K562 (cell line): Measurements from ENCODE around the gene LRRC1. TPM values are rescaled to one million over a fixed set of nuclear protein-coding genes. Genes with fewer than 3 reads are reported as not detected.

Experiments used
- ATAC-seq: fragments of 200-7000 bp; cut with Tn5 transposase; 3 replicates; pipeline ENCODE4 v1.9.1; 2020; ENCODE audit warnings: moderate library complexity
- BruUV-seq: library from RNA; stranded (reverse); fragments of 400-500 nt; replicated peaks from 2 replicates; lab custom pipeline; 2021; lab: Mats Ljungman, UMichigan
- CTCF ChIA-PET: fragments of 300-600 bp; formaldehyde crosslinking; extraction: SDS; loops from one replicate; lab custom pipeline; 2021; ENCODE audit warnings: low intra/inter-chr PET ratio; lab: Yijun Ruan, JAX
- POLR2A ChIA-PET: fragments of 300-600, 350-650 bp; sonication (Branson Sonifier 250); formaldehyde crosslinking; extraction: SDS; loops from one replicate; lab custom pipeline; 2021; ENCODE audit warnings: antibody characterized with exemption, inconsistent platforms; lab: Yijun Ruan, JAX
- DNase-seq, 4 experiments: peaks; one replicate each; pipeline versions ENCODE4 v3.0.0 to v3.0.0-alpha.2; 2011 to 2018; ENCODE audit warnings: low spot score in 3 of 4, mixed read lengths in 3 of 4; ENCODE audit errors: extremely low read depth in 1 of 4
- FAIRE-seq: peaks from 2 replicates; lab custom pipeline; 2011; peaks lifted over from hg19 to GRCh38; lab: Jason Lieb, UNC
- H2AFZ ChIP-seq: 2 replicates; pipeline ENCODE4 v1.6.0; 2011; ENCODE audit warnings: low read depth, low read length, control low read depth, inconsistent platforms
- H3K27ac ChIP-seq: fragments of 200-600 bp; 3 replicates; pipeline ENCODE4 v1.8.0; 2011; ENCODE audit warnings: low read depth, mild to moderate bottlenecking, control low read depth, inconsistent platforms, low read length, moderate library complexity, mixed read lengths; ENCODE audit errors: extremely low read depth
- H3K27me3 ChIP-seq, 2 experiments: fragments of 300-600 bp in 1 of 2; 2 replicates in 1 of 2; 3 replicates in 1 of 2; pipeline versions ENCODE4 v1.6.0 to v1.8.0; 2011; ENCODE audit warnings: inconsistent platforms in 2 of 2, low read length in 2 of 2, mild to moderate bottlenecking in 1 of 2, mixed read lengths in 1 of 2, moderate library complexity in 1 of 2; ENCODE audit not compliant: control insufficient read depth in 2 of 2, insufficient read depth in 2 of 2
- H3K36me3 ChIP-seq: fragments of 300-600 bp; 3 replicates; pipeline ENCODE4 v1.8.0; 2011; ENCODE audit warnings: mild to moderate bottlenecking, low read length, inconsistent platforms; ENCODE audit not compliant: control insufficient read depth, insufficient read depth
- H3K4me1 ChIP-seq, 2 experiments: fragments of 200-600 bp in 1 of 2; replicated peaks in 1 of 2; 2 replicates in 1 of 2; 3 replicates in 1 of 2; pipeline versions ENCODE4 v1.5.1 to v1.8.0; 2011; ENCODE audit warnings: inconsistent platforms in 2 of 2, low read length in 2 of 2, mild to moderate bottlenecking in 1 of 2, mixed read lengths in 1 of 2, moderate library complexity in 1 of 2; ENCODE audit not compliant: control insufficient read depth in 2 of 2, insufficient read depth in 2 of 2
- H3K4me2 ChIP-seq: 2 replicates; pipeline ENCODE4 v1.6.1; 2011; ENCODE audit warnings: low read length, control low read depth, inconsistent platforms, mixed read lengths; ENCODE audit not compliant: insufficient read depth
- H3K4me3 ChIP-seq: fragments of 200-600 bp; sonication (generic), shearing (Covaris generic); 2 replicates; pipeline ENCODE4 v1.5.1; 2016; ENCODE audit warnings: control low read depth, inconsistent platforms
- H3K79me2 ChIP-seq: fragments of 200-600 bp; 3 replicates; pipeline ENCODE4 v1.8.0; 2011; ENCODE audit warnings: low read length, inconsistent platforms; ENCODE audit not compliant: control insufficient read depth, insufficient read depth
- H3K9ac ChIP-seq, 2 experiments: 2 replicates each; pipeline versions ENCODE4 v1.6.0 to v1.6.1; 2011; ENCODE audit warnings: low read depth in 2 of 2, low read length in 2 of 2, control low read depth in 1 of 2, inconsistent platforms in 1 of 2, mild to moderate bottlenecking in 1 of 2, mixed read lengths in 1 of 2; ENCODE audit not compliant: insufficient read depth in 1 of 2
- H3K9me1 ChIP-seq: one replicate; pipeline ENCODE4 v1.6.0; 2011; ENCODE audit warnings: inconsistent platforms, mild to moderate bottlenecking, low read length, moderate library complexity; ENCODE audit not compliant: control insufficient read depth, insufficient read depth
- H3K9me3 ChIP-seq: replicated peaks from 2 replicates; pipeline ENCODE4 v1.5.1; 2011; ENCODE audit warnings: low read depth, low read length, inconsistent platforms; ENCODE audit not compliant: control insufficient read depth, insufficient read depth
- H4K20me1 ChIP-seq: replicated peaks from 2 replicates; pipeline ENCODE4 v1.6.1; 2011; ENCODE audit warnings: low read length, inconsistent platforms, mixed read lengths; ENCODE audit not compliant: control insufficient read depth, insufficient read depth
- ATF6 ChIP-seq: sonication (generic); formaldehyde crosslinking; IDR thresholded peaks from 2 replicates; pipeline ENCODE4 v1.4.0; 2020; ENCODE audit warnings: mild to moderate bottlenecking, missing genetic modification reagents
- CREM ChIP-seq: IDR thresholded peaks from 2 replicates; pipeline ENCODE4 v1.6.1; 2014; ENCODE audit warnings: antibody characterized with exemption, low read depth
- E2F8 ChIP-seq: fragments of 450-650 bp; IDR thresholded peaks from 2 replicates; pipeline ENCODE4 v1.7.1; 2018; ENCODE audit warnings: mild to moderate bottlenecking, low read depth; ENCODE audit not compliant: partially characterized antibody
- GTF2E2 ChIP-seq: fragments of 200-800 bp; sonication (Bioruptor generic); IDR thresholded peaks from 2 replicates; pipeline ENCODE4 v1.6.1; 2016; ENCODE audit warnings: missing genetic modification characterization, missing compliant biosample characterization
- KAT8 ChIP-seq: fragments of 450-650 bp; IDR thresholded peaks from 2 replicates; pipeline ENCODE4 v1.6.1; 2016; ENCODE audit warnings: low read depth, mild to moderate bottlenecking
- LCOR ChIP-seq: sonication (generic); formaldehyde crosslinking; IDR thresholded peaks from 2 replicates; pipeline ENCODE4 v1.8.0; 2022; ENCODE audit warnings: mild to moderate bottlenecking, missing genetic modification reagents
- SMARCC2 ChIP-seq: fragments of 450-650 bp; IDR thresholded peaks from 2 replicates; pipeline ENCODE4 v1.6.1; 2017; ENCODE audit warnings: antibody characterized with exemption, moderate library complexity, mild to moderate bottlenecking, low read depth
- THRA ChIP-seq: fragments of 450-650 bp; IDR thresholded peaks from 2 replicates; pipeline ENCODE4 v1.6.1; 2017; ENCODE audit warnings: mild to moderate bottlenecking, moderate library complexity
- ZC3H8 ChIP-seq: fragments of 450-650 bp; IDR thresholded peaks from 2 replicates; pipeline ENCODE4 v1.6.1; 2017
- ZNF512 ChIP-seq: IDR thresholded peaks from 2 replicates; pipeline ENCODE4 v1.6.1; 2016; ENCODE audit warnings: missing genetic modification characterization, missing compliant biosample characterization
- in situ Hi-C: fragments of 300-500 bp; cut with MboI; formaldehyde crosslinking; loops from 4 replicates; pipeline ENCODE4 v1.15.0; 2018; ENCODE audit warnings: inconsistent platforms, mixed read lengths
- intact Hi-C: fragments of 100-400 bp; cut with micrococcal nuclease; formaldehyde crosslinking; loops from 2 replicates; pipeline ENCODE4 v1.14.2; 2022
- polyA plus RNA-seq, 8 experiments: library from polyadenylated mRNA; depleted of rRNA in 4 of 8; stranded (reverse) in 5 of 8; unstranded in 3 of 8; fragments of >200 nt; fragmentation: Nextera tagmentation in 2 of 8; fragmentation: Illumina TruSeq in 1 of 8; extraction: Ambion mirVana in 2 of 8; extraction: Trizol in 1 of 8; gene quantifications; 2 replicates each; pipeline versions ENCODE4 v1.2.1 to v1.2.3, GENCODE V29; 2011 to 2014; ENCODE audit warnings: inconsistent platforms in 1 of 8, missing spikeins in 1 of 8
- total RNA-seq, 7 experiments: library from RNA; depleted of rRNA in 6 of 7; stranded (reverse); fragments of >200 nt in 6 of 7; fragmentation: Illumina TruSeq in 2 of 7; extraction: Trizol in 2 of 7; gene quantifications; 2 replicates each; pipeline versions ENCODE4 v1.2.1 to v1.2.3, GENCODE V29; 2011 to 2021; ENCODE audit warnings: low replicate concordance in 1 of 7

LRRC1 gene
- total and polyA plus RNA-seq, 9 of the 15 experiments (the other 6 are each of a cell fraction or from before 2014, with no cell fraction given), result not detected

- TF ChIP-seq ZNF512 (tag) (no peak), KAT8 (no peak), LCOR (CRISPR knock-in tag) (no peak), GTF2E2 (no peak), ZC3H8 (no peak)
Observed at GRCh38 chr6:53831936-53832660, 37.3 kb downstream of the LRRC1 start (continued).

GRCh38 chr6:53833155-53833554 lies 38.4 kb downstream of the LRRC1 start:
- ChIA-PET POLR2A (no interaction called here), CTCF (no interaction called here)
- intact Hi-C loops, result no loop called here
- H3K27me3 ChIP-seq, result no peaks in the 10 kb centered on the region
- H3K9ac ChIP-seq, result no peak overlapping the region
- FAIRE-seq (no peak), ATAC-seq (no peak), DNase-seq (no peak)
- H3K4me1 ChIP-seq, result no peaks in the 10 kb centered on the region
- in situ Hi-C loops, result no loop called here
- H3K4me2 ChIP-seq, result no peak overlapping the region
- H2AFZ ChIP-seq, result no peak overlapping the region
- TF ChIP-seq SMARCC2 (no peak), CREM (no peak), THRA (no peak), E2F8 (no peak), ATF6 (CRISPR knock-in tag) (no peak)
- H4K20me1 ChIP-seq, result no peaks in the 10 kb centered on the region
- H3K9me3 ChIP-seq, result no peaks in the 10 kb centered on the region
- no peak overlapping the region for H3K4me3 ChIP-seq
- H3K27ac ChIP-seq, result no peak overlapping the region
- no peaks in the 10 kb centered on the region for H3K9me1 ChIP-seq
- H3K36me3 ChIP-seq, result no peaks in the 10 kb centered on the region
- BruUV-seq, result no TSS peak
- H3K79me2 ChIP-seq, result no peaks in the 10 kb centered on the region
